GM23338 (cell line): Measurements from ENCODE around the gene PRUNE2. TPM values are rescaled to one million over a fixed set of nuclear protein-coding genes. Genes with fewer than 3 reads are reported as not detected.

Experiments used
- ATAC-seq: fragments of 200-7000 bp; cut with Tn5 transposase; 3 replicates; pipeline ENCODE4 v1.9.1; 2020
- DNase-seq: peaks from one replicate; pipeline ENCODE4 v3.0.0-alpha.2; 2015; ENCODE audit warnings: low spot score
- H2AFZ ChIP-seq: fragments of 200-600 bp; sonication (generic); 2 replicates; pipeline ENCODE4 v1.8.0; 2016; ENCODE audit warnings: antibody characterized with exemption, mild to moderate bottlenecking, moderate library complexity
- H3F3A ChIP-seq: fragments of 200-600 bp; sonication (generic); replicated peaks from 2 replicates; pipeline ENCODE4 v1.8.0; 2017; ENCODE audit warnings: antibody characterized with exemption, mixed run types, low read depth
- H3K27ac ChIP-seq: fragments of 200-600 bp; sonication (generic); 2 replicates; pipeline ENCODE4 v1.6.1; 2016; ENCODE audit warnings: low read depth
- H3K27me3 ChIP-seq: fragments of 200-600 bp; sonication (generic); 2 replicates; pipeline ENCODE4 v1.8.0; 2016; ENCODE audit warnings: mild to moderate bottlenecking, mixed run types, moderate library complexity; ENCODE audit not compliant: insufficient read depth
- H3K36me3 ChIP-seq: fragments of 200-600 bp; sonication (generic); 2 replicates; pipeline ENCODE4 v1.8.0; 2016; ENCODE audit warnings: mild to moderate bottlenecking; ENCODE audit not compliant: insufficient read depth
- H3K4me1 ChIP-seq: fragments of 200-600 bp; sonication (generic); 2 replicates; pipeline ENCODE4 v1.8.0; 2016; ENCODE audit warnings: mild to moderate bottlenecking, moderate library complexity; ENCODE audit not compliant: insufficient read depth
- H3K4me2 ChIP-seq: fragments of 200-600 bp; sonication (generic); 2 replicates; pipeline ENCODE4 v1.7.1; 2017; ENCODE audit warnings: mixed run types
- H3K4me3 ChIP-seq: fragments of 200-600 bp; sonication (generic); 2 replicates; pipeline ENCODE4 v1.6.1; 2016; ENCODE audit warnings: mixed run types
- H3K79me2 ChIP-seq: fragments of 200-600 bp; sonication (generic); replicated peaks from 2 replicates; pipeline ENCODE4 v1.8.0; 2017; ENCODE audit warnings: mild to moderate bottlenecking; ENCODE audit not compliant: insufficient read depth
- H3K9me2 ChIP-seq: fragments of 200-600 bp; sonication (generic); 2 replicates; pipeline ENCODE4 v1.8.0; 2017; ENCODE audit not compliant: insufficient read depth
- H4K20me1 ChIP-seq: fragments of 200-600 bp; sonication (generic); replicated peaks from 2 replicates; pipeline ENCODE4 v1.8.0; 2017; ENCODE audit warnings: mild to moderate bottlenecking; ENCODE audit not compliant: insufficient read depth
- H3K27ac Mint-ChIP-seq: 2 replicates; pipeline ENCODE4 v1.8.0; 2020; ENCODE audit warnings: inconsistent platforms, mild to moderate bottlenecking, moderate library complexity, mixed read lengths
- H3K27me3 Mint-ChIP-seq: 3 replicates; pipeline ENCODE4 v1.8.0; 2022; ENCODE audit warnings: low read depth, mild to moderate bottlenecking, moderate library complexity, mixed read lengths, inconsistent platforms; ENCODE audit not compliant: insufficient read depth, poor library complexity
- H3K36me3 Mint-ChIP-seq: 3 replicates; pipeline ENCODE4 v1.8.0; 2021; ENCODE audit warnings: low read depth, mild to moderate bottlenecking, inconsistent platforms, moderate library complexity, mixed read lengths
- H3K4me1 Mint-ChIP-seq: 3 replicates; pipeline ENCODE4 v1.8.0; 2020; ENCODE audit warnings: mild to moderate bottlenecking, inconsistent platforms, mixed read lengths
- H3K4me3 Mint-ChIP-seq: 3 replicates; pipeline ENCODE4 v1.8.0; 2021; ENCODE audit warnings: moderate library complexity, mild to moderate bottlenecking, inconsistent platforms, mixed read lengths
- H3K9me3 Mint-ChIP-seq: 3 replicates; pipeline ENCODE4 v1.8.0; 2020; ENCODE audit warnings: moderate library complexity, mild to moderate bottlenecking, inconsistent platforms, mixed read lengths
- CREB1 ChIP-seq: fragments of 250-450 bp; sonication (Bioruptor Pico); IDR thresholded peaks from 2 replicates; pipeline ENCODE4 v1.5.0; 2020; ENCODE audit warnings: low read depth, mild to moderate bottlenecking, moderate library complexity
- CTCF ChIP-seq, 2 experiments: fragments of 200-600 bp in 1 of 2; sonication (generic) in 1 of 2; conservative IDR thresholded peaks; 2 replicates each; pipeline versions ENCODE4 v1.5.1 to v1.6.1; 2016 to 2017; ENCODE audit warnings: antibody characterized with exemption in 2 of 2, low read depth in 2 of 2, mild to moderate bottlenecking in 2 of 2, moderate library complexity in 1 of 2
- ETS1 ChIP-seq: IDR thresholded peaks from 2 replicates; pipeline ENCODE4 v1.6.1; 2016; ENCODE audit warnings: antibody characterized with exemption
- EZH2 ChIP-seq: fragments of 200-600 bp; sonication (generic); IDR thresholded peaks from one replicate; pipeline ENCODE4 v1.8.0; 2017; ENCODE audit warnings: antibody characterized with exemption, mild to moderate bottlenecking, low read depth; ENCODE audit not compliant: unreplicated experiment
- EZH2phosphoT487 ChIP-seq: fragments of 200-600 bp; sonication (generic); IDR thresholded peaks from one replicate; pipeline ENCODE4 v1.8.1; 2018; ENCODE audit warnings: antibody characterized with exemption; ENCODE audit not compliant: unreplicated experiment
- NANOG ChIP-seq: IDR thresholded peaks from 2 replicates; pipeline ENCODE4 v1.6.1; 2016; ENCODE audit warnings: antibody characterized with exemption, borderline replicate concordance
- POLR2AphosphoS5 ChIP-seq: IDR thresholded peaks from 2 replicates; pipeline ENCODE4 v1.6.1; 2016; ENCODE audit warnings: antibody characterized with exemption, low read depth
- REST ChIP-seq: IDR thresholded peaks from one replicate; pipeline ENCODE4 v1.6.1; 2018; ENCODE audit warnings: antibody characterized with exemption; ENCODE audit not compliant: unreplicated experiment
- STAT1 ChIP-seq: IDR thresholded peaks from one replicate; pipeline ENCODE4 v1.6.1; 2016; ENCODE audit warnings: antibody characterized with exemption; ENCODE audit not compliant: unreplicated experiment
- ZNF462 ChIP-seq: fragments of 250-450 bp; sonication (Bioruptor Pico); IDR thresholded peaks from 2 replicates; pipeline ENCODE4 v1.5.0; 2020; ENCODE audit warnings: mild to moderate bottlenecking, moderate library complexity
- polyA plus RNA-seq: library from polyadenylated mRNA; unstranded; fragments of >200 nt; fragmentation: Nextera tagmentation; extraction: Ambion mirVana; gene quantifications from 2 replicates; pipeline ENCODE4 v1.2.1, GENCODE V29; 2016
- total RNA-seq: library from RNA; depleted of rRNA; stranded (reverse); fragments of >200 nt; shearing (Covaris generic); gene quantifications from 2 replicates; pipeline ENCODE4 v1.2.3, GENCODE V29; 2014

The PRUNE2 gene
- total and polyA plus RNA-seq, 2 experiments from 2014 or later, result 10.6 to 26.5 TPM

- ATAC-seq (no peak), DNase-seq (no peak)
- Histone ChIP-seq H3K4me3 (no peak overlapping the region), H3K9me2 (no peaks in the 10 kb centered on the region), H3F3A (no peaks in the 10 kb centered on the region), H4K20me1 (no peaks in the 10 kb centered on the region), H3K27ac (no peak overlapping the region), H3K79me2 (no peaks in the 10 kb centered on the region), H3K4me1 (peaks cover 8% of the 10 kb centered on the region; the same call in 1 of the 2 replicates), H2AFZ (no peak overlapping the region), H3K36me3 (no peaks in the 10 kb centered on the region), H3K4me2 (no peak overlapping the region), H3K27me3 (no peaks in the 10 kb centered on the region)
- H3K27me3 Mint-ChIP-seq, result no peaks in the 10 kb centered on the region
- peaks cover 15% of the 10 kb centered on the region for H3K4me1 Mint-ChIP-seq
- H3K36me3 Mint-ChIP-seq, result no peaks in the 10 kb centered on the region
- H3K27ac Mint-ChIP-seq, result no peak overlapping the region
- H3K4me3 Mint-ChIP-seq, result no peak overlapping the region
- no peak for TF ChIP-seq POLR2AphosphoS5
- TF ChIP-seq CREB1, result no peak
- TF ChIP-seq NANOG, result no peak
- TF ChIP-seq EZH2, result no peak
- TF ChIP-seq EZH2phosphoT487, result no peak
- H3K9me3 Mint-ChIP-seq, result no peaks in the 10 kb centered on the region
Measured at GRCh38 chr9:76720245-76720644, 185.7 kb downstream of the PRUNE2 start.

GRCh38 chr9:76718166-76718565, 187.7 kb downstream of the PRUNE2 start:
- H3F3A ChIP-seq, result no peaks in the 10 kb centered on the region
- peaks cover 8% of the 10 kb centered on the region; the same call in 1 of the 2 replicates for H3K4me1 ChIP-seq
- no peak overlapping the region for H3K4me2 ChIP-seq
- H3K27me3 ChIP-seq, result no peaks in the 10 kb centered on the region
- Mint-ChIP-seq H3K4me3 (no peak overlapping the region), H3K9me3 (no peaks in the 10 kb centered on the region), H3K27ac (no peak overlapping the region), H3K4me1 (peaks cover 15% of the 10 kb centered on the region), H3K36me3 (no peaks in the 10 kb centered on the region), H3K27me3 (no peaks in the 10 kb centered on the region)
- no peaks in the 10 kb centered on the region for H3K9me2 ChIP-seq
- H3K4me3 ChIP-seq, result no peak overlapping the region
- ATAC-seq, result peak; percentile 44
- H3K79me2 ChIP-seq, result no peaks in the 10 kb centered on the region
- H3K27ac ChIP-seq, result no peak overlapping the region; the same call in 1 of the 2 replicates
- DNase-seq, result peak; percentile 53
- H4K20me1 ChIP-seq, result no peaks in the 10 kb centered on the region
- TF ChIP-seq ZNF462 (0 out of 2 replicates have a peak, but pooled peaks have one; percentile 27), ETS1 (no peak), CTCF (conservative IDR thresholded peaks at IDR 0.05; ENCODE audit: low read depth in 2 of 2) (peak; percentile 34 to 36; a peak in 3 of 4 replicates), STAT1 (no peak), REST (no peak)
- no peaks in the 10 kb centered on the region for H3K36me3 ChIP-seq
- no peak overlapping the region for H2AFZ ChIP-seq
